HepG2 (cell line): Measurements from ENCODE around the gene ZMIZ1. TPM values are rescaled to one million over a fixed set of nuclear protein-coding genes. Genes with fewer than 3 reads are reported as not detected.
A peak's percentile ranks its signal among the peaks of the same experiment; 100 is the strongest.

ENCODE experiments used
- EEA1 ChIP-seq: sonication (generic); formaldehyde crosslinking; IDR thresholded peaks from 2 replicates; pipeline ENCODE4 v1.5.1; 2020; ENCODE audit warnings: mild to moderate bottlenecking, missing genetic modification reagents, borderline replicate concordance
- GLI4 ChIP-seq: sonication (generic); formaldehyde crosslinking; IDR thresholded peaks from 2 replicates; pipeline ENCODE4 v1.5.1; 2020; ENCODE audit warnings: missing genetic modification reagents, mild to moderate bottlenecking, moderate library complexity, borderline replicate concordance
- KDM5B ChIP-seq: sonication (generic); formaldehyde crosslinking; IDR thresholded peaks from 2 replicates; pipeline ENCODE4 v1.4.0; 2020; ENCODE audit warnings: missing genetic modification reagents, mild to moderate bottlenecking, borderline replicate concordance
- MED8 ChIP-seq: sonication (generic); formaldehyde crosslinking; IDR thresholded peaks from 2 replicates; pipeline ENCODE4 v1.8.1; 2023; ENCODE audit warnings: mild to moderate bottlenecking, missing genetic modification reagents; ENCODE audit not compliant: insufficient replicate concordance
- NBN ChIP-seq: fragments of 450-650 bp; conservative IDR thresholded peaks from 2 replicates; pipeline ENCODE4 v1.6.1; 2017
- NR2F6 ChIP-seq, 2 experiments: IDR thresholded peaks; 2 replicates each; pipeline ENCODE4 v1.6.1; 2016; ENCODE audit warnings: antibody characterized with exemption in 1 of 2, mild to moderate bottlenecking in 1 of 2
- SMYD3 ChIP-seq: sonication (generic); formaldehyde crosslinking; IDR thresholded peaks from 2 replicates; pipeline ENCODE4 v1.8.1; 2023; ENCODE audit warnings: mild to moderate bottlenecking, missing genetic modification reagents
- SRSF4 ChIP-seq: fragments of 200-400 bp; formaldehyde crosslinking; IDR thresholded peaks from one replicate; pipeline ENCODE4 v1.6.1; 2018; ENCODE audit warnings: mild to moderate bottlenecking, low read depth, low read length, moderate library complexity; ENCODE audit not compliant: poor library complexity, severe bottlenecking
- ZFP37 ChIP-seq: sonication (generic); formaldehyde crosslinking; IDR thresholded peaks from 2 replicates; pipeline ENCODE4 v1.4.0; 2020; ENCODE audit warnings: missing genetic modification reagents, borderline replicate concordance
- ZNF124 ChIP-seq: sonication (generic); formaldehyde crosslinking; IDR thresholded peaks from 2 replicates; pipeline ENCODE4 v1.4.0; 2020; ENCODE audit warnings: missing genetic modification reagents
- ZNF33B ChIP-seq: sonication (generic); formaldehyde crosslinking; IDR thresholded peaks from 2 replicates; pipeline ENCODE4 v1.5.1; 2020; ENCODE audit warnings: mild to moderate bottlenecking, missing genetic modification reagents
- ZNF646 ChIP-seq: sonication (generic); formaldehyde crosslinking; IDR thresholded peaks from 2 replicates; pipeline ENCODE4 v1.9.0; 2021; ENCODE audit warnings: mild to moderate bottlenecking, missing genetic modification reagents
- ZNF660 ChIP-seq: sonication (generic); formaldehyde crosslinking; IDR thresholded peaks from 2 replicates; pipeline ENCODE4 v1.5.1; 2020; ENCODE audit warnings: mild to moderate bottlenecking, low read depth, missing genetic modification reagents, borderline replicate concordance
- ZSCAN12 ChIP-seq: sonication (generic); formaldehyde crosslinking; IDR thresholded peaks from 2 replicates; pipeline ENCODE4 v1.9.0; 2021; ENCODE audit warnings: mild to moderate bottlenecking, missing genetic modification reagents
- polyA plus RNA-seq, 8 experiments: library from polyadenylated mRNA; depleted of rRNA in 3 of 8; stranded (reverse) in 7 of 8; unstranded in 1 of 8; fragments of >200 nt; fragmentation: Illumina TruSeq in 4 of 8; extraction: Trizol in 4 of 8; gene quantifications; 2 replicates each; pipeline versions ENCODE4 v1.2.1 to v1.2.3, GENCODE V29; 2011 to 2016; ENCODE audit warnings: low read depth in 4 of 8, missing spikeins in 1 of 8, mixed read lengths in 1 of 8; ENCODE audit not compliant: insufficient read depth in 1 of 8
- total RNA-seq, 5 experiments: library from RNA; depleted of rRNA; stranded (reverse); fragments of >200 nt; fragmentation: Illumina TruSeq; extraction: Trizol; gene quantifications; 2 replicates each; pipeline ENCODE4 v1.2.3, GENCODE V29; 2016; ENCODE audit warnings: low read depth in 1 of 5
- TF ChIP-seq, protein P1 (sequence below): sonication (generic); formaldehyde crosslinking; IDR thresholded peaks from 2 replicates; pipeline ENCODE4 v1.8.1; 2023; ENCODE audit warnings: mild to moderate bottlenecking, missing genetic modification reagents
- TF ChIP-seq, protein P2 (sequence below): sonication (generic); formaldehyde crosslinking; IDR thresholded peaks from 2 replicates; pipeline ENCODE4 v1.5.0; 2020; ENCODE audit warnings: missing genetic modification reagents
- TF ChIP-seq, protein P3 (sequence below): sonication (generic); formaldehyde crosslinking; IDR thresholded peaks from 2 replicates; pipeline ENCODE4 v1.4.0; 2020; ENCODE audit warnings: missing genetic modification reagents

The ZMIZ1 gene
- total and polyA plus RNA-seq, 2 of the 13 experiments (the other 11 are each of a cell fraction or from before 2014, with no cell fraction given), result 5.3 to 10.2 TPM

- TF ChIP-seq ZNF646 (CRISPR knock-in tag), result no peak
- TF ChIP-seq ZNF660 (CRISPR knock-in tag), result no peak
- no peak for TF ChIP-seq ZFP37 (CRISPR knock-in tag)
- no peak for TF ChIP-seq ZNF124 (CRISPR knock-in tag)
- no peak for TF ChIP-seq GLI4
- no peak for TF ChIP-seq KDM5B
- no peak for TF ChIP-seq SMYD3 (CRISPR knock-in tag)
- TF ChIP-seq, protein P1, sequence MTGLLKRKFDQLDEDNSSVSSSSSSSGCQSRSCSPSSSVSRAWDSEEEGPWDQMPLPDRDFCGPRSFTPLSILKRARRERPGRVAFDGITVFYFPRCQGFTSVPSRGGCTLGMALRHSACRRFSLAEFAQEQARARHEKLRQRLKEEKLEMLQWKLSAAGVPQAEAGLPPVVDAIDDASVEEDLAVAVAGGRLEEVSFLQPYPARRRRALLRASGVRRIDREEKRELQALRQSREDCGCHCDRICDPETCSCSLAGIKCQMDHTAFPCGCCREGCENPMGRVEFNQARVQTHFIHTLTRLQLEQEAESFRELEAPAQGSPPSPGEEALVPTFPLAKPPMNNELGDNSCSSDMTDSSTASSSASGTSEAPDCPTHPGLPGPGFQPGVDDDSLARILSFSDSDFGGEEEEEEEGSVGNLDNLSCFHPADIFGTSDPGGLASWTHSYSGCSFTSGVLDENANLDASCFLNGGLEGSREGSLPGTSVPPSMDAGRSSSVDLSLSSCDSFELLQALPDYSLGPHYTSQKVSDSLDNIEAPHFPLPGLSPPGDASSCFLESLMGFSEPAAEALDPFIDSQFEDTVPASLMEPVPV (CRISPR knock-in tag), result peak; percentile 34; the same call in 1 of the 2 replicates
- TF ChIP-seq ZNF33B, result no peak
- TF ChIP-seq, protein P2, sequence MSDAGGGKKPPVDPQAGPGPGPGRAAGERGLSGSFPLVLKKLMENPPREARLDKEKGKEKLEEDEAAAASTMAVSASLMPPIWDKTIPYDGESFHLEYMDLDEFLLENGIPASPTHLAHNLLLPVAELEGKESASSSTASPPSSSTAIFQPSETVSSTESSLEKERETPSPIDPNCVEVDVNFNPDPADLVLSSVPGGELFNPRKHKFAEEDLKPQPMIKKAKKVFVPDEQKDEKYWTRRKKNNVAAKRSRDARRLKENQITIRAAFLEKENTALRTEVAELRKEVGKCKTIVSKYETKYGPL (CRISPR knock-in tag), result no peak
- TF ChIP-seq ZSCAN12 (CRISPR knock-in tag), result no peak
- no peak for TF ChIP-seq MED8 (CRISPR knock-in tag)
- no peak for TF ChIP-seq NBN
- TF ChIP-seq, protein P3, sequence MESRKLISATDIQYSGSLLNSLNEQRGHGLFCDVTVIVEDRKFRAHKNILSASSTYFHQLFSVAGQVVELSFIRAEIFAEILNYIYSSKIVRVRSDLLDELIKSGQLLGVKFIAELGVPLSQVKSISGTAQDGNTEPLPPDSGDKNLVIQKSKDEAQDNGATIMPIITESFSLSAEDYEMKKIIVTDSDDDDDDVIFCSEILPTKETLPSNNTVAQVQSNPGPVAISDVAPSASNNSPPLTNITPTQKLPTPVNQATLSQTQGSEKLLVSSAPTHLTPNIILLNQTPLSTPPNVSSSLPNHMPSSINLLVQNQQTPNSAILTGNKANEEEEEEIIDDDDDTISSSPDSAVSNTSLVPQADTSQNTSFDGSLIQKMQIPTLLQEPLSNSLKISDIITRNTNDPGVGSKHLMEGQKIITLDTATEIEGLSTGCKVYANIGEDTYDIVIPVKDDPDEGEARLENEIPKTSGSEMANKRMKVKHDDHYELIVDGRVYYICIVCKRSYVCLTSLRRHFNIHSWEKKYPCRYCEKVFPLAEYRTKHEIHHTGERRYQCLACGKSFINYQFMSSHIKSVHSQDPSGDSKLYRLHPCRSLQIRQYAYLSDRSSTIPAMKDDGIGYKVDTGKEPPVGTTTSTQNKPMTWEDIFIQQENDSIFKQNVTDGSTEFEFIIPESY (CRISPR knock-in tag), result no peak
- TF ChIP-seq SRSF4, result no peak
- TF ChIP-seq NR2F6 (IDR thresholded peaks at IDR 0.05), result peak; percentile 49; the same call in 1 of the 2 replicates
- TF ChIP-seq NR2F6 (CRISPR knock-in tag; IDR thresholded peaks at IDR 0.05), result peak; percentile 39; the same call in 1 of the 2 replicates
- TF ChIP-seq EEA1, result no peak
These were observed 58.6 kb downstream of the ZMIZ1 start (continued) for GRCh38 chr10:79127151-79127961.
